GM19438 (cell line): ENCODE data around the gene DCTN2.
"Not testable (repeated sequence)": the region's sequence is repeated elsewhere in the genome, so short reads cannot be mapped to it uniquely, and the experiment has no call there.

Experiments
- ATAC-seq: cut with Tn5 transposase; IDR thresholded peaks from one replicate; pipeline ENCODE4 v1.9.1; 2021; ENCODE audit warnings: low read depth; ENCODE audit not compliant: unreplicated experiment

DCTN2 gene

GRCh38 chr12:57495051-57495701 lies 51.8 kb downstream of the DCTN2 start:
- ATAC-seq: not testable (repeated sequence)

DNA sequence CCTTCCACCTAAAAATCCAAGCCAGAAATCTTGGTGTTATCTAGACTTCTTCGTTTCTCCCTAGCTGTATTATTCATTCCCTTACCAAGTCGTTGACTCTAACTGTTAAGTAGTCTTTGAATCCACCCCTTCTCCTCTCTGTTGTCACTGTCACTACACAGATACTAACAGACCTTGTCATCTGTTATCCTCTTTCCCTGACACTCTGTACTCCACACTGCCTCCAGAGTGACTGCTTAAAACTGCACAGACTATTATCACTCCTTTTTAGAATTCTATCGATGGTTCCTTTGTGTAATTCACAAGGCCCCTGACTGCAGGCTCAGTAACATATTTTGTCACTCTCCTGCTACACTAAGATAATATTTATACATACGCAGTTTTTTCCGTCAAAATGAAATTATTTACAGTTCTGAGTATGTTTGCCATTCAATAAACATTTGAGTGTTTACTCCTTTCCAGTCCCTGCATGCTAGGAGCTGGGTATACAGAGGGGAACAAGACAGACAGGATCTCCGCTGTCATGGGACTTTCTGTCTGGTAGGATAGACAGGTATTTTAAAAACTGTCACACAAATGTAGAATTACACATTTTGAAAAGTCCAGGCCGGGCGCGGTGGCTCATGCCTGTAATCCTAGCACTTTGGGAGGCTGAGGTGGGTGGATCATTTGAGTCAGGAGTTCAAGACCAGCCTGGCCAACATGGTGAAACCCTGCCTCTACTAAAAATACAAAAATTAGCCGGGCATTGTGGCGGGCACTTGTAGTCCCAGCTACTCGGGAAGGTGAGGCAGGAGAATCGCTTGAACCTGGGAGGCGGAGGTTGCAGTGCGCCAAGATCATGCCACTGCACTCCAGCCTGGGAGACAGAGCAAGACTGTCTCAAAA lies 55.4 kb downstream of the DCTN2 start:
- ATAC-seq: no peak

DNA sequence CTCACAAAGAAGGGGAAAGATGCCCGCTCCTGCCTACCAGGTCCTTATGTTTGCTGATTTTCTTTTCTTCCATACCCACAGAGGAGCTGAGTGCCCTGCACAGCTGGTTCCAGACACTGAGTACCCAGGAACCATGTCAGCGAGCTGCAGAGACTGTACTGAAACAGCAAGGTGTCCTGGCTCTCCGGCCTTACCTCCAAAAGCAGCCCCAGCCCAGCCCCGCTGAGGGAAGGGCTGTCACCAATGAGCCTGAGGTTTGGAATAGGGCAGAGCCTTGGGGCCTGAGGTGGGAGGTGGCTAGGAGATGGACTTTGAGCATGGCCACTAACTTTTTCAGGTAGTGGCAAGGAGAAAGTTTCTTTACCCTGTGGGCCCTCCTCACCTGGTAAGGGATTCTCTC lies 56.9 kb downstream of the DCTN2 start:
- ATAC-seq: no peak

DNA sequence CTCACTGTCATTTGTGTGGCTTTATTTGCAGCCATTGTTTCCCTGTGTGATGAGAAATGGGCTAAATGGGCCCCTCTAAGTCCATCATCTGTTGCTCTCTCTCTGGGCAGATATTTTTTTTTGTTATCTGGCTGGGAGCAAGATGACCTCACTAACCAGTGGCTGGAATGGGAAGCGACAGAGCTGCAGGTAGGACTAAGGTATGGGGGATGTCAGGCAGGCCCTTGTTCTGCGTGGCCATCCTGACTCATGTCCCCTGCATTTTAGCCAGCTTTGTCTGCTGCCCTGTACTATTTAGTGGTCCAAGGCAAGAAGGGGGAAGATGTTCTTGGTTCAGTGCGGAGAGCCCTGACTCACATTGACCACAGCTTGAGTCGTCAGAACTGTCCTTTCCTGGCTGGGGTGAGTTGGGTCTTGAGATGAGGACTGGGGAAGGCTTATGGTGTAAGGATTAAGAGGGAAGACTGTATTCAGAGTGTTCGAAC lies 57.8 kb downstream of the DCTN2 start:
- ATAC-seq: no peak

DNA sequence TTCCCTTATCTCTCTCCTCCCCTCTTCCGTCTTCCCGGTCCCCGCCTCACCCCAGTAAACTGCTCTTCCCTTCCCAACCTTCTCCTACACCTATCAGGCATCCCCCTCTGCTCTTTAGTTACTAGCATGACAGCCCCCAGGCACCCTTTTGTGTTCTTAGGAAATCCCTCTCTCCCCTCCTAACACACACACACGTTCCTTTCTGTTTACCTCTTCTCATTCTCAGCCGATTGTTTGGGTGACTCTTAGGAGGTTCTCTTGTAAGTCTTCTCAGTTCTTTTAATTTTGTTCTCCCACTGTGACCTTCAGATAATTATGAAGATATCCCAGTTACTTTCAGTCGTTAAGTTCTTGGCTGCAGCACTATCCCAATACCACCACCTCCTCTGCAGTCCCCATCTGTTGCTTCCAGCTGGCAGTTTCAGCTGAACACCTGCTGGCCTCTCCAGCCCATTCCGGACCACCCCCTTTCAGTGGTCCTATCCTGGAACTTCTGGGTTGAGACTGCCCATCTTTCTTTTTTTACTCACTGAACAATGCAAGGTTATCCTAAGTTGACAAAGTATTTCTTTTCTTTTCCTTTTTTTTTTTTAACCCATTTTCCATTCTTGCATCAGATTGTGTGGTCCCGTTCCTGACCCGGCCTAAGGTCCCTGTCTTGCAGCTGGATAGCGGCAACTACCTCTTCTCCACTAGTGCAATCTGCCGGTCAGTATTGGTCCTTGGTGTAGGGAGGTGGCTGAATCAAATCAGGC lies 58.4 kb downstream of the DCTN2 start:
- no peak for ATAC-seq

- peak; percentile 97 for ATAC-seq
Observed at GRCh38 chr12:57487597-57488401, 59.2 kb downstream of the DCTN2 start, which contains the start of gene MARS1. Gene MARS1 (plus strand): TSS chr12:57488068. CDS start chr12:57488091, 23 bp downstream.

- no peak for ATAC-seq
Observed at GRCh38 chr12:57487055-57487596, 59.9 kb downstream of the DCTN2 start.

DNA sequence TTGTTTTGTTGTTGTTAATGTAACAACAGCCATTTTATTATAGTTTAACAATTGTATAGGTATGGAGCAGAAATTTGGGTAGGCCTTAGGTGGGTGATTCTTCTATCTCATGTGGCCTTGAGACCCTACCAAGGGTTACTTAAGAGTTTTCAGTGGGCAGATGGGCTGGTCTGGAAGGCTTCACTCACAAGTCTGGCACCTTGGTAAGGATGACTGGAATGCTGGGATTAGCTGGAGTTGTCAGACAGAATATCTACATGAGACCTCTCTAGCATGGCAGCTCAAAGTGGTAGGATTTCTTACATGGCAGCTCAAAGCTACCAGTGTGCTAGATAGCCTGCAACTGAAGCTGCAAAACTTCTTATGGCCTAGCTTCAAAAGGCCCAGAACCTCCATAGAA lies 61.3 kb downstream of the DCTN2 start:
- ATAC-seq: no peak

- no peak for ATAC-seq
Observed at GRCh38 chr12:57483466-57483865, 63.5 kb downstream of the DCTN2 start.

- ATAC-seq: no peak
Observed at GRCh38 chr12:57481671-57482070, 65.3 kb downstream of the DCTN2 start.
